NCI-H82 treated with DMSO at 0.1 percent for 48 hours (cell line): ENCODE results near the gene MINPP1.
"Not testable (repeated sequence)": the region's sequence is repeated elsewhere in the genome, so short reads cannot be mapped to it uniquely, and the experiment has no call there.

Experiments used
- DNase-seq: peaks from one replicate; lab custom pipeline; 2025; ENCODE audit not compliant: unreplicated experiment; lab: John Stamatoyannopoulos, UW

Gene MINPP1

DNA sequence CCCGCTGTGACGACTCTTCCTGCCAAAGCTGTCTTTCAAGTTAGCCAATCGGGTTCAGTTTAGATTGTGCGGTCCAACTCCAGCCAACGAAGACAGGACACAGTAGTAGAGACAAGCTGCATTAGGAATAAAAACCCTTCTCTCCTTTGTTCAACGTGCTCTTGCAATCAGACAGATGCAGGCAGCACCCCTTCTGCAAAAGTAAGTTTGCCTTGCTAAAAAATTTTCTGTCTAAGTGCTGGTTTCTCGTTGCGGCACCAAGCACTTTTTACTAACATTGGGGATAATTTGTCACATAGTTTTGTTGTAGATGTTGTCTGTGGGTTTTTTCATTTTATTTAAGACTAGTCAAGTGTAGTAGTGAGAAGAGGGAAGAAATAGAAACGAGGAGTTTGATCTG is 58.1 kb downstream of the MINPP1 start:
- no peak for DNase-seq

DNA sequence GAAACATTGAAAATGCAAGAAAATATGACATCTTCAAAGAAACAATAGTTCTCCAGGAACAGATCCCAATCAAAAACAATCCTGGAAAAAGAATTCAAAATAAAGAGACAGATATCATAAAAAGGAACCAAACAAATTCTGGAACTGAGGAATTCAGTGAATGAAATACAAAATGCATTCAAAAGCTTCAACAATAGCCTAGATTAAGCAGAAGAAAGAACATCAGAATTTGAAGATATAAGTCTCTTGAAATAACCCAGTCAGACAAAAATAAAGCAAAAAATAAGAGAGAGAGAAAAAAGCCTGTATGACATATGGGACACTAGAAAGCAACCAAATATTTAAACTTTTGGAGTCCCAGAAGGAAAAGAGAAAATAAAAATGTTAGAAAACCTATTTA is 60.3 kb downstream of the MINPP1 start:
- no peak for DNase-seq

DNA sequence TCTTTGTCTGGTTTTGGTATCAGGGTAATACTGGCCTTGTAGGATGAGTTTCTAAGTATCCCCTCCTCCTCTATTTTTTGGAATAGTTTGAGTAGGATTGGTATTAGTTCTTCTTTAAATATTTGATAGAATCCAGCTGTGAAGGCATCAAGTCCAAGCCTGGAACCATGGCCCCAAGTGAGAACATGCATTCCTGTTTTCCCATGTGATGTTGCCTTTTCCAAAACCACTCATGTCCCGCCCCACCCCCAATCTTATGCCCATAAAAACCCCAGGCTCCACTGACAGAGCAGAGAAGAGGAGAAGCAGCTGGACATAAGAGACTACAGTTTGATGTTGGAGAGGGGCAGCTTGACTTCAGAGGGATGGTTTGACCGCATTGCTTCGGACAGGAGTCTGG is 71.2 kb downstream of the MINPP1 start:
- no peak for DNase-seq

DNA sequence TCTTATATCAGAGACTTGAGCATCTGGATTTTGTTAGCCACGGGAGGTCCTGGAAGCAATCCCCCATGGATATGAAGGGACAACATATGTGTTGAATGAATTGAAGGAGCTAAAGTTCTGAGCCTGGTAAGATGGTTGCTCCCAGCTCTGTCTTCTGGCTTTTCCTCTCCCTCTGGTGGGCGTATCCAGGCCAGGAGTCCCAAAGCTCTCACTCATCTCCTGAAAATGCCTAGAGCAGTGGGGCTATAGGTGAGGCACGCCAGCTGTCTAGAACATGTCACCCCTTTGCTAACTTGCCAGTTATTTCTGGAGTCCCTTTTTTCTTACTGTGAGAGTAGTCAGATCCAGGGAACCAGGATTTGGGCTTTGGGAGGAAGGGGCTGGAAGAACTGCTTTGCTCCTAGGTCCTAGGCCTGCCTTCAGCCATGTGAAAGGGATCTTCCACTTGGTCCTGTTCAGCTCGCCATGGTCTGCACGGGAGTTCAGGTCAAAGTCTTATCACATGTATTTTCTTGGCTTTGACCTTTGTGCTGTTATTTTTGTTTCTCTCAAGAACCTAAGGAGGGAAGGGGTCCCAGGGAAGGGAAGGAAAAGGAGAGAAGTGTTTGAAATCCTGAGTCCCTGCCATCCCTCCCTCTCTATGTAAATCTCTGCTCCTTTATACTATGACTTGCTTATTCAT is 73.6 kb downstream of the MINPP1 start:
- DNase-seq = no peak

DNA sequence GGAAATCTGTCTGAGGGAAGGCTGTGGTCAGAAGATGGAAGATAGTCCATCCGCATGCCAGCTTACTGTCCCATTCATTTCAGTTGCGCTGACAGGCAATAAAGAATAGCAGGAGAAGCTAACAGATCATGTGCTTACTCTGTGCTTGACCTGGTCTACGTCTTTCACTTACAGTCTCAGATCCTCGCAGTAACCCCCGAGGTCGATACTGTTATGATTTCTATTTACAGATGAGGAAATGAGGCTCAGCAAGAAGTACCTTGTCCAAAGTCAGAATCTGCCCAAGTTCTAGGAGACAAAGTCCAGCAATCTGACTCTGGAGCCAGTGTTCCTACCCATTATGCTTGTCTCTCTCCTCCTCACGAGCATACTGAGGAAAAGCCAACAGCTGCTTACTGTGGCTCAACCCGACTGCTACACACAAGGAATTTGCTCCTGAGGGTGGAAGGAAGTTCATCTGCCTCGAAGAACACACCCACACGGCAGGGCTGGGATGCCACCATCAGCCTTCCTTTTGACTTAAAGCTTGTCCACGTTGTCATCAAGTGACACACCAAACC is 74.2 kb downstream of the MINPP1 start:
- no peak for DNase-seq

DNA sequence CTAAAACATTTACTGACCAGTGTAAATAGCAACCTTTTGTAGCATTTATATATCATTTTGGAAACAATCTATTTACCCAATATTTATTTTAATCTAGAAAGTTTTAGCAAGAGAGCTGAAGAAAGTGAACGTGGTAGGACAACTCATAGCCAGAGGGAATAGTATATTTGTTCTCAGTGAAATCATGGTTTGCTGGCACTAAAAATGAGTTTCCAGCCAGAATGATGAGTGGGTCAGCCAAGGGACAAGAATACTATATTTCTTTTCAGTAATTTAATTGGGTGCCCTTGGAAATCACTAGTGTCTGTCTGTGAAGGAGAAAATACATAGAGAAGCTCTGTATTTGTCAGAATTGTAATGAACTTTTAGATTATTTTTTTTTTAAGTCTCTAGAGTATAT is 74.9 kb downstream of the MINPP1 start:
- DNase-seq = no peak

DNA sequence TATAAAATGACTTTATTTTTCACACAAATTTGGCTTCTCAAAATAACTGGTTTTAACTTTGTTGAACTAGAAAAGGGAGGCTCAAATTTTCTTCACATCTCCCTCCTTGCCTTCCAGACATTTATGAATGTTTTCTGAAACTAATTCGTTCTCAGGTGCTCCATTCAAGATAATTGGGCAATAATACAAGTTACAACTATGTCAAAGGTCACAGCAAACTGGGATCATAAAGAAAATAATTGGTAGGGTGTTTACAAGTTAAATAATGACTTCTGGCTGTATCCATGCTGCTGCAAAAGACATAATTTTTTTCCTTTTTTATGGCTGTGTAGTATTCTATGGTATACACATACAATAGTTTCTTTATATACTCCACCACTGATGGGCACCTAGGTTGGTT is 75.3 kb downstream of the MINPP1 start:
- no peak for DNase-seq

DNA sequence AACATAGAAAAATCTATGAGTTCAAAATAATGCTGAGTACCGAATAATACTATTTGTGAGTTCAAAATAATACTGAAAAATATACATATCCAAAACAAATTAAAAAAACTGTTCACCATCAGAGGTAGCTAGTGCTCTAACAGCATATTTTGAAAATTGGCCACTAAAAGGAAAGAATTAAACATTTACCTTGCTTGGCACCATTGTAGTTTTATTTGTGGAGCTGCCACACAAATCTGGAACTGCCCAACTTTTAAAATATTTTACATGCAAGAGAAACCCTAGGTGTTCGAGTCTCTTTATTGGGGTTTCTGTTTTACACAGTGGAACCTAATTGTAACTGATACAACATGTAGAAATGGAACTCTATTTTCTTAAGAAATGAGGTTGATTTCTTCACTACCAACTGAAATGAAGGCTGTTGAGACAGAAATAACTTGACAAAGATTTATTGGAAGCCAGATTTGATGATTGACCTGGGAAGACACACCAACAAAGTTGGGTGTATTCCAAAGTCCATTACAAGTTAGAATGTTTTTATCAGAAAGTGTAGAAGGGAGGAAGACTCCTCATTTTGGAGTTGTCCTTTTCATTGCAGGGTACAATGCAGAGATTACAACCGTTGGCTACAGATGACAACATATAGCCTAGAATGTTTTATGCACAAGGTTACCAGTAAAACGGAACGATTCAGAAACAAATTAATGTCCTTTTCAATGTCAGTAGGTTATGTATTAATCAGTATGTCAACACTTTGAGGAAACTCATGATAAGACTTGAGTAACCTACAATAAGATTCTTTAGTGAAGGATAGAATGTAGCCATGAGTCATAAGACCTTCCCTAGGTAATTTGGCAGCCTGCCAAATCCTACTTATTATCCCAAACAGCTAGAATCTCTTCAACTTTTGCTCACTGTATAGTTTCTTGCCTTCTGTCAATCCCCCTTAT is 81.1 kb downstream of the MINPP1 start:
- peak; percentile 17 for DNase-seq

DNA sequence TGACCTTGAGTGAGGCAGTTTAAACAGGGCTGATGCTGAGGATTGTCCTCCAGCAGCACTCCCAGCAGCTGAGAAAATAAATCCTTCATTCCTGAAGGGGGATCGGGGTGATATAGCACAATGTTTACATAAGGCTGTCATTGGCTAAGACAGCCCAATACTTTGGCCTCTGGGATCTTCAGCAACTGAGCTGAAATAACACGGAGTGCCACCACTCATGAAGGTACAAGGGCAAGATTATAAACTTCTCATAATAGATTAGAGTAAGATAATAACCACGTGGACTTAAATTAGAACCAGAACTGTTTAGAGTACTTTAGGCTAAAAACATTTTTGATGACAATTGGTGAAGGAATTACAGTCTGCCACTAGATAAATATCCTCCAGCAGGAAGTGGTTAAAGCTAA is 85.0 kb downstream of the MINPP1 start:
- DNase-seq = no peak

DNA sequence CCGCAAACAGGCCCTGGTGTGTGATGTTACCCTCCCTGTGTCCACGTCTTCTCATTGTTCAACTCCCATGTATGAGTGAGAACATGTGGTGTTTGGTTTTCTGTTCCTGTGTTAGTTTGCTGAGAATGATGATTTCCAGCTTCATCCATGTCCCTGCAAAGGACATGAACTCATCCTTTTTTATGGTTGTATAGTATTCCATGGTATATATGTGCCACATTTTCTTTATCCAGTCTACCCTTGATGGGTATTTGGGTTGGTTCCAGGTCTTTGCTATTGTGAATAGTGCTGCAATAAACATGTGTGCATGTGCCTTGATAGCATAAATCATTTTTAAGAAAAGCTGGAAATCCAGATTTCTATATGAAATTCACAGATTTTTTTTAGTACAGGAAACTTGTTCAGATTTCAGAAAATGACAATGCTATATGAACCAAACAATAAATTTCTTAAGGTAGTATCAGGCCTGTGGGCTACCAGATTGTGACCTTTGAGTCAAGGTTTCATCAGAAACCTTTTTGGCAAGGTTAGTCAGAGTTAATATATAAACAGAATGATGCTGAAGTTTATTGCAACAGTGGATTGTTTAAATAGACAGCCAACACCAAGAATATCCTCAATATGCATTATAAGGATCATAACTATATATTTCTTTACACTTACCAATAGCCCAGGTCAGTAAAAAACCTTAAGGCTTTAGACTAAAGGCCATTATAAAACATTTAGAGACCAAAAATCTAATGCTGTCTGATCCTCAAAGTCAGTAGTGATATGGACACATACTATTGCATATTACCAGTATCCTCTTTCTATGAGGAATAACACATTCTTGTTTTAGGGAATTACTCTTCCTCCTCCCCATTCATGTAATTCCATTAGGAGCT is 86.3 kb downstream of the MINPP1 start:
- no peak for DNase-seq

DNA sequence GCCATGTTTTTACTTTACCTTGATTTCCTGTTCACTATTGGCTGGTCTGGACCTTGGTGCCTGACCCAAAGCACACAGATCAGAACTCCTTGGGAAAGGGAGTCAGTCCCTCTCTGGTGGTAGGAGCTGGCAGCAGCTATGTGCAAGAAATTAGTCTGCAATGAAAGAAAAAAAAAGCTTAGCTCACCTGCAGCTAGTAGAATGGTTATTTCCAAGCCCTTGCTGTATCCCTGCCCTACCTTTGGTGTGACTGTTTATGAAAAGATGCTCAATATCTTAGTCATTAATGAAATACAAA is 86.8 kb downstream of the MINPP1 start:
- no peak for DNase-seq

DNA sequence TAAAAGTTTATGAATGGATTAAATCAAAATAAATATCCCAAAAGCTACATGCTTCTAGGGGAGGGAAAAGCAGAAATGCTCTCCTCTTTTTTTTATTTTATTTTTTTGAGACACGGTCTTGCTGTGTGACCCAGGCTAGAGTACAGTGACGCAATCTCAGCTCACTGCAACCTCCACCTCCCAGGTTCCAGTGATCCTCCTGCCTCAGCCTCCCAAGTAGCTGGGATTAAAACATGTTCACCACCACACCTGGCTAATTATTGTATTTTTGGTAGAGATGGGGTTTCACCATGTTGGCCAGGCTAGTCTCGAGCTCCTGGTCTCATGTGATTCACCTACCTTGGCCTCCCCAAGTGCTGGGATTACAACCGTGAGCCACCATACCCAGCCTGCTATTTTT is 88.2 kb downstream of the MINPP1 start:
- not testable (repeated sequence) for DNase-seq

DNA sequence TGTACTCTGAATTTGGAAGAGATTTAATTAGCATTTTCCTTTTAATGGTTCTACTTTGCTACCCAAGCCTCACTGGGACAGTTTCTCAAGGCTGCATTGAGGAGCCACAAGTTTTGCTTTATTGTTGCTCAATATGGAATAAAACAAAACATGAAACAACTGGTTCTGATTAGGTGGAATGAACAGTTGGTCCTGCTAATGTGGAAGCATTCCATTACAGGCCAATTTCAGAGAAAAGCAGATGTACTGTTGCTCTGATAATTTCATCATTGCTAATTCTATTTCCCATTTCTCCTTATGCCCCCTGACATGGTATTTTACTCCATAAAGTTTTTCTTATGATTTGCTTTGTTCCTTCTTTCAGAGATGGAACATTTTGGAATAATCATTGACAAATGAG is 89.0 kb downstream of the MINPP1 start:
- DNase-seq = no peak

DNA sequence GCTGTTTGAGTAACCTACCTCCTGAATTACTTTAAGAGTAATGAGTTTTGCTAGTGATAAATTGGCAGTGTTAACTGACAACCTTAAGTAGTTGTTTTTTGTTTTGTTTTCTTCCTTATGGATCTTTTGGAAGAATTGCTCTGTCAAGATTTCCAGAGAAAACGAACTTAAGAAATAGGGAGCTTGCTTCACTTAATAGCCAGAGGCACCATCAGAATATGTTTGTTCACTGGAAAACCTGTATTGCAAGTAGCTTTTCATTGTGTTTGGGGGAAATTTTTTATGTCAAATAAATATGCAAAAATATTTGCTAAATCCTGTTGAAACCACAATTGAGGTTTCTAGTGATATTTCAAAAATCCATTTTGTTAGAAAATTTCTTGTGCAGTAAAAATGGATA is 89.5 kb downstream of the MINPP1 start:
- no peak for DNase-seq

DNA sequence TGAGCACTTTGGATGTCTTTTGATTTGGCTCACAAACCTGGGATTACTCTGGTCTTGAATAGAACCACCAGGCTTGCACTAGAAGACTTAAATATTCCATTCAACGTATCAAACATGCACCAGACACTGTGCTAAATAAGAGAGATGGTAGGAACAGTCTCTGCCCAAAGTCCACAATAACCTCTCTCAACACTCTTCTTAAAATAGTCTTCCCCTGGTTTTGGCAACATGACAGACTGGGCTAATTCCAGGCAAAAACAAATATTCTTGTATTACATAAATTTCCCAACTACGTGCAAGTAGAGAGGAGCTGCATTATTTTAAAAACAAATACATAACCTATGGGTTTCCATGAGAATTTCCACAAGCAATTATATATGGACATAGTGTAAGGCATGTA is 90.2 kb downstream of the MINPP1 start:
- DNase-seq = no peak

DNA sequence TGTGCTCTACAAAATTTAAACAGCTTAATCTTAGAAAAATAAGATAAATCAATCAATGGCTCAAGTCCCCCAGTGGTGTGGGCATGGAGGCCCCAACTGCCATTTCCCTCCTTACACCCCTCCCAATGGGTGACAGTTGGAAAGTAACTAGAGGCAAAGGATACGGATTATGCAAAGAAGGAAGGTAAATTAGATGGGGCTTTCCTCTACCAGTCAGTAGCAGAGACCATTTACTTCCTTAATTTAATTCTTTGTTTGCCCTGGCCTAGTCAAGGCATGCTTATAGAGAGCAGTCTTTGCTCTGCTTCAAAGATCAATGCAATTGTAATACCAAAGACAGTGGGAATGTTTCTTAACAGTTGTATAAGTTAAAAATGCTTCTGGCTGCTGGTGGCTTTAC is 91.7 kb downstream of the MINPP1 start:
- DNase-seq = no peak

DNA sequence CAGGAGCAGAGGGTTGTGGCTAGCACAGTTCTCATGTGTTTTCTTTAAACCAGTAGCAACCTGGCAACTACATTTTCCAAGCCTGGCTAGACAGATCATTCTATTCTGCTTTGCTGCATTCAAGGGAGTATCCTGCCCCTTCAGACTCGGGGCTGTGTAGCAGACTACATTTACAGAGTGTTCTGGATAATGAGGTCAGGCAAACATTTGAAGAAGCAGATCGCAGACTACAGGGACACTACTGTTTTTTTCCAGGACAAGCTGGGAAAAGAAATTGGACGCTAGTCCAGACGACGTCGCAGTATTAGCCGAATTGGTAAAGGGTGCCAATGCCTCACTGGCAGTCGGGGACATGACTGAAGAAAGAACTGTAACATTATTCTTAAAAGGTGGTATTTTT is 94.0 kb downstream of the MINPP1 start:
- no peak for DNase-seq

DNA sequence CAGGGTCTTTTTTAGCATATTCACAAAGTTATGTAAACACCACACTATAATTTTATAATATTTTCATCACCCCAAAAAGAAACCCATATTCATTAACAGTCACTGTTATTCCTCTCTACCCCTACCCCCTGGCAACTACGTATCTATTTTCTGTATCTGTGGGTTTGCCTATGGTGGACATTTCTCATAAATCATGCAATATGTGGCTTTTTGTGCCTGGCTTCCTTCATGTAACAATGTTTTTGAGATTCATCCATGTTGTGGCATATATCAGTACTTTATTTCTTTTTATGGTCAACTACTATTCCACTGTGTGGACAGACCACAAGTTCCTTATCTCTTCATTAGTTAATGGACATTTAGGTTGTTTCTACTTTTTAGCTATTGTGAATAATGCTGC is 95.9 kb downstream of the MINPP1 start:
- no peak for DNase-seq
